ENCODE results near the gene CT45A1. TPM values are rescaled to one million over a fixed set of nuclear protein-coding genes. Genes with fewer than 3 reads are reported as not detected.
"Not testable (repeated sequence)": the region's sequence is repeated elsewhere in the genome, so short reads cannot be mapped to it uniquely, and the experiment has no call there.

CT45A1 gene
- polyA plus RNA-seq (2013, experiment 1 of 2), result not detected
- polyA plus RNA-seq (2013, experiment 2 of 2), result not detected

DNA sequence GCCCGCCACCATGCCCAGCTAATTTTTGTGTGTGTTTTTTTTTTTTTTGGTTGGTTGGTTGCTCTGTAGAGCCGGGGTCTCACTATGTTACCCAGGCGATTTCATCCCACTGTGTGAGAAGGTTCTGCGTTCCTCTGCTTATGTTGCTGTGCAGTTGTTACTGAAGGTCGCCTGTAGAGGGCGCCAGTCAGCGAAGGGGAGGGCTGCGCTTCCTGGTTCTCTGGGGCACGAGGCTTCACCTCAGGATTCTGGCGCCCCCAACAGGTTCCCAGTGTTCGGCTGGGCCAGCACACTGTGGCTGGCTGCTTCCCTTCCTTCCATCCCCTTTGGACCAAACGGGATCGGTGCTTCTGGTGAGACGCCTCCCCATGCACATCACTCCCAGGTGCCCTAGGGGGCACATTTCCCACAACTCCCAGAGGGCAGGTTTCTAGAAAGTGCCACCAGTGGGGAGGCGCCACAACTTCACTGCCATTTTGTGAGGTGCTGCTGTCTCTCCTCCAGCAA, at the start of gene CT45A1:
TSS of gene CT45A1 (plus strand) at position 457 of the 507 bp plus-strand sequence. CDS start 5,302 bp downstream, outside the sequence.
- H3K36me3 ChIP-seq (ENCODE audit: insufficient read depth, low read length); H3K9ac ChIP-seq (ENCODE audit: low read depth, low read length); H3K9me3 ChIP-seq (ENCODE audit: insufficient read depth, low read depth, low read length); H3K4me1 ChIP-seq (ENCODE audit: insufficient read depth, low read length); H3K27ac ChIP-seq (ENCODE audit: low read depth, low read length); H3K4me3 ChIP-seq (ENCODE audit: low read length); H3K27me3 ChIP-seq (ENCODE audit: insufficient read depth, low read length): not testable (repeated sequence)
- WGBS, result 68% methylated on average over 14 of the region's 15 CpGs

- H3K9ac ChIP-seq (ENCODE audit: low read depth, low read length); H3K4me1 ChIP-seq (ENCODE audit: insufficient read depth, low read length); H3K27ac ChIP-seq (ENCODE audit: low read depth, low read length); H3K36me3 ChIP-seq (ENCODE audit: insufficient read depth, low read length); H3K27me3 ChIP-seq (ENCODE audit: insufficient read depth, low read length); H3K4me3 ChIP-seq (ENCODE audit: low read length); H3K9me3 ChIP-seq (ENCODE audit: insufficient read depth, low read depth, low read length): not testable (repeated sequence)
Measured at GRCh38 chrX:135672979-135673378, 40.5 kb upstream of the CT45A1 start.

DNA sequence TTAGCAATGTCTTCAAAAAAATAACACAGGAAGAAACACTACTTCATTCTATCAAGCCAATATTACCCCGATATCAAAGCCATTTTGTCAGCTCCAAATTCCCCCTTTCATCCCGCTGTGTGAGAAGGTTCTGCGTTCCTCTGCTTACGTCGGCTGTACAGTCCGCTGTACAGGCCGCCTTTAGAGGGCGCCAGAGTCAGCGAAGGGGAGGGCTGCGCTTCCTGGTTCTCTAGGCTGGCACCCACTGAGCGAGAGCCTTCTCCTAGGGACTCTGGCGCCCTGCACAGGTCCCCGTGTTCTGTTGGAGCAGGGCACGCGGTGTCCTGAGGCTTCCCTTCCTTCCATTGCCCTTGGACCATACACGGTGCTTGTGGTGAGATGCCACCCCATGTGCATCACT, 25.3 kb upstream of the CT45A1 start:
- 35% methylated on average over 16 of the region's 16 CpGs for WGBS
- Histone ChIP-seq H3K36me3 (ENCODE audit: insufficient read depth, low read length) (no peaks in the 10 kb centered on the region), H3K9ac (ENCODE audit: low read depth, low read length) (no peak overlapping the region), H3K4me3 (ENCODE audit: low read length) (no peak overlapping the region), H3K9me3 (ENCODE audit: insufficient read depth, low read depth, low read length) (no peaks in the 10 kb centered on the region), H3K4me1 (ENCODE audit: insufficient read depth, low read length) (no peaks in the 10 kb centered on the region), H3K27me3 (ENCODE audit: insufficient read depth, low read length) (no peaks in the 10 kb centered on the region), H3K27ac (ENCODE audit: low read depth, low read length) (no peak overlapping the region)

- 53% methylated on average over 3 of the region's 3 CpGs for WGBS
- H3K36me3 ChIP-seq (ENCODE audit: insufficient read depth, low read length), result no peaks in the 10 kb centered on the region
- no peak overlapping the region for H3K4me3 ChIP-seq (ENCODE audit: low read length)
- H3K27me3 ChIP-seq (ENCODE audit: insufficient read depth, low read length), result no peaks in the 10 kb centered on the region
- no peaks in the 10 kb centered on the region for H3K4me1 ChIP-seq (ENCODE audit: insufficient read depth, low read length)
- no peaks in the 10 kb centered on the region for H3K9me3 ChIP-seq (ENCODE audit: insufficient read depth, low read depth, low read length)
- H3K27ac ChIP-seq (ENCODE audit: low read depth, low read length), result no peak overlapping the region
- H3K9ac ChIP-seq (ENCODE audit: low read depth, low read length), result no peak overlapping the region
Measured at GRCh38 chrX:135695471-135695870, 18.0 kb upstream of the CT45A1 start.

- Histone ChIP-seq H3K4me1 (ENCODE audit: insufficient read depth, low read length) (no peaks in the 10 kb centered on the region), H3K9ac (ENCODE audit: low read depth, low read length) (no peak overlapping the region), H3K9me3 (ENCODE audit: insufficient read depth, low read depth, low read length) (no peaks in the 10 kb centered on the region), H3K27me3 (ENCODE audit: insufficient read depth, low read length) (no peaks in the 10 kb centered on the region), H3K36me3 (ENCODE audit: insufficient read depth, low read length) (no peaks in the 10 kb centered on the region), H3K27ac (ENCODE audit: low read depth, low read length) (no peak overlapping the region), H3K4me3 (ENCODE audit: low read length) (no peak overlapping the region)
Measured at GRCh38 chrX:135697601-135698000, 15.8 kb upstream of the CT45A1 start.

DNA sequence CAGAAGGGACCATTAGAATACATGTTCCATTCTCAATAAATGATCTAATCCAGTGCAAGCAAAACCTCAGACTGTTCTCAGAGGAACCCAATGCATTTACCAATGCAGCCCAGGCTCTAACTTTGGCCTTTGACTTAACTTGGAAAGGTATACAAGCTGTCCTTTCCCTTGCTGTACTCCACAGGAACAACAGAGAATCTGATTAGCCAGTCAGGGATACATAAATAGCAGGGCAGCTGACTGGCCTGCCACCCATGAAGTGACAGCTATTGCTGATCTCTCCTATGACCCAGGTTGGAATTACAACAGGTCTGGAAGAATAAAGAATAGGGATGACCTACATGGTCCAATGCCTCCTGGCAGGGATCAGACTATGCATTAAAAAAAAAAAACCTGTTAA, 14.5 kb upstream of the CT45A1 start:
- Histone ChIP-seq H3K27ac (ENCODE audit: low read depth, low read length) (no peak overlapping the region), H3K9ac (ENCODE audit: low read depth, low read length) (no peak overlapping the region), H3K4me1 (ENCODE audit: insufficient read depth, low read length) (no peaks in the 10 kb centered on the region), H3K27me3 (ENCODE audit: insufficient read depth, low read length) (no peaks in the 10 kb centered on the region), H3K9me3 (ENCODE audit: insufficient read depth, low read depth, low read length) (no peaks in the 10 kb centered on the region), H3K36me3 (ENCODE audit: insufficient read depth, low read length) (no peaks in the 10 kb centered on the region), H3K4me3 (ENCODE audit: low read length) (no peak overlapping the region)

- Histone ChIP-seq H3K4me3 (ENCODE audit: low read length) (no peak overlapping the region), H3K9ac (ENCODE audit: low read depth, low read length) (no peak overlapping the region), H3K36me3 (ENCODE audit: insufficient read depth, low read length) (no peaks in the 10 kb centered on the region), H3K27ac (ENCODE audit: low read depth, low read length) (no peak overlapping the region), H3K27me3 (ENCODE audit: insufficient read depth, low read length) (no peaks in the 10 kb centered on the region), H3K4me1 (ENCODE audit: insufficient read depth, low read length) (no peaks in the 10 kb centered on the region), H3K9me3 (ENCODE audit: insufficient read depth, low read depth, low read length) (no peaks in the 10 kb centered on the region)
- 56% methylated on average over 12 of the region's 12 CpGs for WGBS
Measured at GRCh38 chrX:135707880-135708279, 5.6 kb upstream of the CT45A1 start.

DNA sequence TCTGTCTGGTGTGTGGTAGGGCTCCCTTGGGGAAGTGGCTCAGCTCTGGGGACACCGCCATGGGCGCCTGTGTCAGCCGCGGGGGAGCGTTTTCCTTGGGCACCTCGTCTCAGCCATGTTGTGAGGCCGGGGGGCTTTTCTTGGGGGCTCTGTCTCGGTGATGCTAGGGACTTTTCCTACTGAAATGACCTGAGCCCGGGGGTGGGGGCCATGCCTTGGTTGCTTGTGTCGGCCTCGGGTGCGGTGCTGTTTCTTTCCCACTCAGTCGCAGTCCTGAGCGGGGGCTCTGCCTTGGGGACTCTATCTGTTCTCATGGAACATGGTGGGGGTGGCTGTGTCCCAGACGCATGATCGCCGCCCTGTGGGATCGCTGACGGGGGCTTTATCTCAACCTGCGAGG, 356 bp downstream of the CT45A1 start:
- H3K4me1 ChIP-seq (ENCODE audit: insufficient read depth, low read length), result no peaks in the 10 kb centered on the region
- H3K4me3 ChIP-seq (ENCODE audit: low read length), result no peak overlapping the region
- no peaks in the 10 kb centered on the region for H3K27me3 ChIP-seq (ENCODE audit: insufficient read depth, low read length)
- WGBS, result 95% methylated on average over 19 of the region's 20 CpGs
- no peaks in the 10 kb centered on the region for H3K9me3 ChIP-seq (ENCODE audit: insufficient read depth, low read depth, low read length)
- H3K36me3 ChIP-seq (ENCODE audit: insufficient read depth, low read length), result no peaks in the 10 kb centered on the region
- no peak overlapping the region for H3K9ac ChIP-seq (ENCODE audit: low read depth, low read length)
- no peak overlapping the region for H3K27ac ChIP-seq (ENCODE audit: low read depth, low read length)

DNA sequence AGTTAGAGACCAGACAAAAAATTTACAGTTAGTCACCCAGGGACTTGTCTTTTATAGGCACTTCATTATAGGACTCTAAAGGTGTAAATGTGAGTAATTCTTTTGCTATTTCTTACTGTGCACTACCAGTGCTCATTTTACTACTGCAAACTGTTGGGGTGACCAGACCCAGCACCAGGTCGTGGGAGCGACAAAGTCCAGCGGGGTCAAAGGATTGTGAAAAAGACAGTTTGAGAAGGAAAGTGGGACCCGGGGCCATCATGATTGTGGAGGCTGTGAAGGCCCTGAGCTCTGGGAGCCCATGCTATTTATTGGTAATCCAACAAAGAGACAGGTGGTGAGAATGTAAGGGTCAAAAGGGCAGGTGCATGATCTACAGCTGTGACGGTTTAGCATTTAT, 21.2 kb downstream of the CT45A1 start:
- H3K9me3 ChIP-seq (ENCODE audit: insufficient read depth, low read depth, low read length); H3K4me1 ChIP-seq (ENCODE audit: insufficient read depth, low read length); H3K4me3 ChIP-seq (ENCODE audit: low read length); H3K9ac ChIP-seq (ENCODE audit: low read depth, low read length); H3K36me3 ChIP-seq (ENCODE audit: insufficient read depth, low read length); H3K27me3 ChIP-seq (ENCODE audit: insufficient read depth, low read length); H3K27ac ChIP-seq (ENCODE audit: low read depth, low read length): not testable (repeated sequence)
- 85% methylated on average over 5 of the region's 5 CpGs for WGBS

DNA sequence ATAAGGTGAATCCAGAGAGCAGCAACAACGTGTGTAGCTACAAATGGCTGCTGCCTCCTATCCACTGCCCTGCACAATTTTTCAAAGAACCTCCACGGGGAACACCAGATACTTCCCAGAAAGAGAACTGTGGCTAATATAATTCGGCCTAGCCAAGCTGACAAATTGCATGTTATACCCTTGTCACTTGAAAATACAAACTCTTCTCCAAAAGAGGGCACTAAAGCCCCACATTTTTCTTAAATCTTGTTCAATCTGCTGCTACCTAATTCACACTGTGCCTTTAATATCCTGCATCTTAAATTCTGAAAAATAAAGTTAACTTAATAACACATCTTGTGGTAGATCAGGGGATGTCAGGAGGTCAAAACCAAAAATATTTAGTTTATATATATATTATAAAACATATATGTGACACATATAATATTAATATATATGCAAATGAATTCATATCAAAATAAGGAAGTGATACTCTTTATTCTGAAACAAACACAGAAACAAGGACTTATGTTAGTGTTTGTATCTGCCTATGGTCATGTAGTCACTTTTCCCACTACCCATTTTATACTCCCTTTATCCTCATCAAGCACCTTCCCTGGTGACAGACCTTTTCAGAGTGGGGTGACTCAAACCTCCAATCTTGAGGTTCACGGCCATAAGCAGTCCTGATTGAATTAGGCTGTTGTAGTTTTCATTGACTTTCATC, 24.1 kb downstream of the CT45A1 start:
- WGBS, result 66% methylated on average over 4 of the region's 4 CpGs
- Histone ChIP-seq H3K9me3 (ENCODE audit: insufficient read depth, low read depth, low read length) (no peaks in the 10 kb centered on the region), H3K36me3 (ENCODE audit: insufficient read depth, low read length) (no peaks in the 10 kb centered on the region)

GRCh38 chrX:135740681-135741149, 27.3 kb downstream of the CT45A1 start:
- no peak overlapping the region for H3K9ac ChIP-seq (ENCODE audit: low read depth, low read length)

More for the DNA sequence above, 24.1 kb downstream of the CT45A1 start:
- Histone ChIP-seq H3K4me1 (ENCODE audit: insufficient read depth, low read length) (no peaks in the 10 kb centered on the region), H3K27ac (ENCODE audit: low read depth, low read length) (no peak overlapping the region), H3K4me3 (ENCODE audit: low read length) (no peak overlapping the region), H3K9ac (ENCODE audit: low read depth, low read length) (no peak overlapping the region), H3K27me3 (ENCODE audit: insufficient read depth, low read length) (no peaks in the 10 kb centered on the region)

More at GRCh38 chrX:135740681-135741149, 27.3 kb downstream of the CT45A1 start:
- Histone ChIP-seq H3K4me3 (ENCODE audit: low read length) (no peak overlapping the region), H3K4me1 (ENCODE audit: insufficient read depth, low read length) (no peaks in the 10 kb centered on the region), H3K27me3 (ENCODE audit: insufficient read depth, low read length) (no peaks in the 10 kb centered on the region), H3K27ac (ENCODE audit: low read depth, low read length) (no peak overlapping the region), H3K9me3 (ENCODE audit: insufficient read depth, low read depth, low read length) (no peaks in the 10 kb centered on the region), H3K36me3 (ENCODE audit: insufficient read depth, low read length) (no peaks in the 10 kb centered on the region)
- 58% methylated on average over 18 of the region's 18 CpGs for WGBS

Measured in HUES64 (cell line).